SK-N-SH treated with all-trans-retinoic acid at 6 μM for 48 hours (cell line): ENCODE measurements around the gene LINGO3.

Source experiments
- BACH2 ChIP-seq: fragments of 250-450 bp; sonication (Bioruptor Pico); IDR thresholded peaks from 2 replicates; pipeline ENCODE4 v1.9.0; 2021; ENCODE audit warnings: mild to moderate bottlenecking, borderline replicate concordance
- ZNF565 ChIP-seq: fragments of 450-650 bp; formaldehyde crosslinking; conservative IDR thresholded peaks from 2 replicates; pipeline ENCODE4 v1.5.0; 2020; ENCODE audit warnings: low read depth, mild to moderate bottlenecking, moderate library complexity

DNA sequence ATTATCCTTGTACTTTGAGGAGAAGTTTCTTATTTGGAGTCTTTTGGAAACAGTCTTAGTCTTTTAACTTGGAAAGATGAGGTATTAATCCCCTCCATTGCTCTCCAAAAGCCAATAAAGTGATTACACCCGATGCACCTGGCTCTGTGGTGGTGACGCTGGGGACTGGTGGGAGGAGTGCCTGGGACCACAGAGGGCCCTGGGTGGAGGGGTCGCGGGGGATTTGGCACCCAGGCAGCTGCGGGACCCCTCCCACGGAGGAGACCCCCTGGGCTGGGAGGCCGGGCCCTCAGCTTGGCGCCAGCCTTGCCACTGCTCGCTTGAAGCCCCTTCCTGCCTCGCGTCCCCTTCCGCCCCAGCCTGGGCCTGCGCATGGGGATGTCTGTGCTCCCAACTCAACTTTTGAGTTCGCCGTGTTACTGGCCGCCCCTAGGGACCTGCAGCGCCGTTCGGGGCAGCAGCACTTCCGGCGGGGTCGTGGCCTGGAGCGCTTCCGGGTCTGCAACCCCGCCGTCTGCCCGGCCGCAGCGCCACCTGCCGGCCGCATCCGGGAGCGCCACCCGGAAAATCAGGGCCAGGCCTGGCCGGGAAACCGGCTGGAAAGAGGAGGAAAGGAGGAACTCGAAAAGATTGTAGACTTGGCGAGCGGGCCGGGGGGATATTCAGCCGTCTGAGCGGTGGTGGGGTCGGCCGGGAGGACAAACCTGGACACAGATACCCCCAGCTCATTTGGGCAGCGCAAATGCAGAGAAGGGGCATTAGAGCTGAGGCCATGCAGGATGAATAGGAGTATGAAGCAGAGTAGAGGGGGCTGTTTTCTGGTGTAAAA is 34.4 kb downstream of the LINGO3 start:
- no peak for TF ChIP-seq ZNF565 (CRISPR knock-in tag)
- no peak for TF ChIP-seq BACH2 (CRISPR knock-in tag)
